GM23338 (cell line): ENCODE data around the gene JOSD1.

Source experiments
- CREB1 ChIP-seq: fragments of 250-450 bp; sonication (Bioruptor Pico); IDR thresholded peaks from 2 replicates; pipeline ENCODE4 v1.5.0; 2020; ENCODE audit warnings: low read depth, mild to moderate bottlenecking, moderate library complexity
- EZH2 ChIP-seq: fragments of 200-600 bp; sonication (generic); IDR thresholded peaks from one replicate; pipeline ENCODE4 v1.8.0; 2017; ENCODE audit warnings: antibody characterized with exemption, mild to moderate bottlenecking, low read depth; ENCODE audit not compliant: unreplicated experiment
- EZH2phosphoT487 ChIP-seq: fragments of 200-600 bp; sonication (generic); IDR thresholded peaks from one replicate; pipeline ENCODE4 v1.8.1; 2018; ENCODE audit warnings: antibody characterized with exemption; ENCODE audit not compliant: unreplicated experiment
- JUNB ChIP-seq: IDR thresholded peaks from one replicate; pipeline ENCODE4 v1.6.1; 2016; ENCODE audit warnings: antibody characterized with exemption; ENCODE audit not compliant: unreplicated experiment
- POLR2AphosphoS5 ChIP-seq: IDR thresholded peaks from 2 replicates; pipeline ENCODE4 v1.6.1; 2016; ENCODE audit warnings: antibody characterized with exemption, low read depth
- REST ChIP-seq: IDR thresholded peaks from one replicate; pipeline ENCODE4 v1.6.1; 2018; ENCODE audit warnings: antibody characterized with exemption; ENCODE audit not compliant: unreplicated experiment
- ZNF114 ChIP-seq: fragments of 250-450 bp; sonication (Bioruptor Pico); IDR thresholded peaks from 2 replicates; pipeline ENCODE4 v1.5.0; 2020; ENCODE audit warnings: mild to moderate bottlenecking, moderate library complexity
- TF ChIP-seq, protein P1 (sequence below), 2 experiments: fragments of 200-600 bp in 1 of 2; sonication (generic) in 1 of 2; conservative IDR thresholded peaks; 2 replicates each; pipeline versions ENCODE4 v1.5.1 to v1.6.1; 2016 to 2017; ENCODE audit warnings: antibody characterized with exemption in 2 of 2, low read depth in 2 of 2, mild to moderate bottlenecking in 2 of 2, moderate library complexity in 1 of 2

GRCh38 chr22:38724926-38725571 lies 24.3 kb upstream of the JOSD1 start:
- TF ChIP-seq EZH2 = no peak
- TF ChIP-seq, protein P1, sequence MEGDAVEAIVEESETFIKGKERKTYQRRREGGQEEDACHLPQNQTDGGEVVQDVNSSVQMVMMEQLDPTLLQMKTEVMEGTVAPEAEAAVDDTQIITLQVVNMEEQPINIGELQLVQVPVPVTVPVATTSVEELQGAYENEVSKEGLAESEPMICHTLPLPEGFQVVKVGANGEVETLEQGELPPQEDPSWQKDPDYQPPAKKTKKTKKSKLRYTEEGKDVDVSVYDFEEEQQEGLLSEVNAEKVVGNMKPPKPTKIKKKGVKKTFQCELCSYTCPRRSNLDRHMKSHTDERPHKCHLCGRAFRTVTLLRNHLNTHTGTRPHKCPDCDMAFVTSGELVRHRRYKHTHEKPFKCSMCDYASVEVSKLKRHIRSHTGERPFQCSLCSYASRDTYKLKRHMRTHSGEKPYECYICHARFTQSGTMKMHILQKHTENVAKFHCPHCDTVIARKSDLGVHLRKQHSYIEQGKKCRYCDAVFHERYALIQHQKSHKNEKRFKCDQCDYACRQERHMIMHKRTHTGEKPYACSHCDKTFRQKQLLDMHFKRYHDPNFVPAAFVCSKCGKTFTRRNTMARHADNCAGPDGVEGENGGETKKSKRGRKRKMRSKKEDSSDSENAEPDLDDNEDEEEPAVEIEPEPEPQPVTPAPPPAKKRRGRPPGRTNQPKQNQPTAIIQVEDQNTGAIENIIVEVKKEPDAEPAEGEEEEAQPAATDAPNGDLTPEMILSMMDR (conservative IDR thresholded peaks at IDR 0.05; ENCODE audit: low read depth in 2 of 2) = peak; percentile 59 to 63
- TF ChIP-seq POLR2AphosphoS5 = no peak
- no peak for TF ChIP-seq ZNF114 (CRISPR knock-in tag)
- no peak for TF ChIP-seq CREB1 (CRISPR knock-in tag)
- TF ChIP-seq EZH2phosphoT487 = no peak
- TF ChIP-seq REST = no peak
- TF ChIP-seq JUNB = no peak
